ENCODE results near the gene TSPAN8. TPM values are rescaled to one million over a fixed set of nuclear protein-coding genes. Genes with fewer than 3 reads are reported as not detected.

The TSPAN8 gene
- total RNA-seq, 1 experiment from 2014 or later: 0.37 TPM

DNA sequence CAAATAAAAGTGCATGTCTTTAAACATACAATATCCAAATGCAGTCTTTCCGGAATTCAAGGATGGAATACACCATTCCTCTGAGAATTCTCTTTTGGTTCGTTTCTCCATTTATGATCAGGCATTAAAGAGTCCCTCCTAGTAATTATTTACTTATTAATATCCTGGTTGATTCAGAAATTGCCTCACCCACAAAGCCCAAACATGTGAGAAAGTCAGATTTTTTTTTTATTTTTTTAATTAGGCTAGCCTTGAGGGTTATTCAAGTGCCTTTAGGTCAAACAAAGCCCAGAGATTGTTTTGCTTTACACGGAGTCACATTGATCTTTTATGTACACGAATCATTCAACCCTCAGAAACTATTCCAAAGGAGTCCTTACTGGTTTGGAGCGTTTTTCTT lies 6.4 kb upstream of the TSPAN8 start (continued):
- TF ChIP-seq, protein P1, sequence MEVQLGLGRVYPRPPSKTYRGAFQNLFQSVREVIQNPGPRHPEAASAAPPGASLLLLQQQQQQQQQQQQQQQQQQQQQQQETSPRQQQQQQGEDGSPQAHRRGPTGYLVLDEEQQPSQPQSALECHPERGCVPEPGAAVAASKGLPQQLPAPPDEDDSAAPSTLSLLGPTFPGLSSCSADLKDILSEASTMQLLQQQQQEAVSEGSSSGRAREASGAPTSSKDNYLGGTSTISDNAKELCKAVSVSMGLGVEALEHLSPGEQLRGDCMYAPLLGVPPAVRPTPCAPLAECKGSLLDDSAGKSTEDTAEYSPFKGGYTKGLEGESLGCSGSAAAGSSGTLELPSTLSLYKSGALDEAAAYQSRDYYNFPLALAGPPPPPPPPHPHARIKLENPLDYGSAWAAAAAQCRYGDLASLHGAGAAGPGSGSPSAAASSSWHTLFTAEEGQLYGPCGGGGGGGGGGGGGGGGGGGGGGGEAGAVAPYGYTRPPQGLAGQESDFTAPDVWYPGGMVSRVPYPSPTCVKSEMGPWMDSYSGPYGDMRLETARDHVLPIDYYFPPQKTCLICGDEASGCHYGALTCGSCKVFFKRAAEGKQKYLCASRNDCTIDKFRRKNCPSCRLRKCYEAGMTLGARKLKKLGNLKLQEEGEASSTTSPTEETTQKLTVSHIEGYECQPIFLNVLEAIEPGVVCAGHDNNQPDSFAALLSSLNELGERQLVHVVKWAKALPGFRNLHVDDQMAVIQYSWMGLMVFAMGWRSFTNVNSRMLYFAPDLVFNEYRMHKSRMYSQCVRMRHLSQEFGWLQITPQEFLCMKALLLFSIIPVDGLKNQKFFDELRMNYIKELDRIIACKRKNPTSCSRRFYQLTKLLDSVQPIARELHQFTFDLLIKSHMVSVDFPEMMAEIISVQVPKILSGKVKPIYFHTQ (CRISPR knock-in tag; IDR thresholded peaks at IDR 0.05): no peak
- TF ChIP-seq ETV6 (CRISPR knock-in tag; IDR thresholded peaks at IDR 0.05): no peak
- no peak for TF ChIP-seq TEAD1 (CRISPR knock-in tag; IDR thresholded peaks at IDR 0.05)

DNA sequence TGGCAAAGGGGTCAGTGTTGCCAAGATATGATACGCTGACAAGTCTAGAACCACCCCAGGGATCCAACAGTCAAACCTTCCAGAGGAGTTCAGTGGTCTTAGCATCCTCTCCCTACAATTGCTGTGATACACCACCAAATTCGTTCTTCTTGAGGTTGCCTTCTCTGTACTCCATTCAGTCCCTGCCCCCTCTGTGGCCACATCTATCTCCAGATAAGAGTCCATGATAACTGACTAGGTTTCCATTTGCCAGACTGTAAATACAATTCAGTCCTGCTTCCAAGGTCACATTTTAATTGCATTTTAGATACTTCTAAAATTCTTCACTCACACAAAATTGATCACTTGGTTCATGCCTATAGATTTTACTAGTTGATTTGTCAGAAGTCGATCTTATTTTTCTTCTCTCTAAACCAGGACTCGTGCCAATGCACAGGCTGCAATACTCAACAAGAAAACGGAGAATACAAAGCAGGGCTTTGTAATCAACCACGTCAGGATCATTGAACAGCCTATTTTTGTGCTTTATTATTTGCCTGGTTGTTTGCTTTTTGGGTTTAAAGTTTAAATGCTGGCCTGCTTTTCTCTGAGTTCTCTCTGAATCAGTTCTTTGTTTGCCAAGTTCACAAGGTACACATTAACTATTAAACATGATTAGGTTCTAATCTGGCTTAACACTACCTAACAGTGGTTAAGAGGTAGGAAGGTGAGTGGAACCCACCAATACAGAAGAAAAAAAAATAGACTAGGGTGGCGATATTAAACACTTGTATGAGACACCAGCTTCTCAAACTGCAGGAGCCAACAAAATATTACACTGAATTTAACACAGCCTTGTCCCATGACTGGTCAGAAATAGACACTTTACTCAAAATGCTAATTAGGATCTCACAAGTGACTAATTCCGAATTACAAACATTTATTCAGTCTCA lies 5.3 kb upstream of the TSPAN8 start:
- Mint-ChIP-seq H3K27ac (no peak overlapping the region), H3K27me3 (ENCODE audit: low read depth) (no peaks in the 10 kb centered on the region), H3K9me3 (peaks cover 24% of the 10 kb centered on the region), H3K4me1 (peaks cover 5% of the 10 kb centered on the region), H3K36me3 (peaks cover 12% of the 10 kb centered on the region), H3K4me3 (no peak overlapping the region)
- TF ChIP-seq TEAD4 (CRISPR knock-in tag; IDR thresholded peaks at IDR 0.05): no peak
- no peak for DNase-seq (ENCODE audit: low spot score)
- POLR2A ChIA-PET: no interaction called here
- ATAC-seq: no peak
- CTCF ChIA-PET: no interaction called here

DNA sequence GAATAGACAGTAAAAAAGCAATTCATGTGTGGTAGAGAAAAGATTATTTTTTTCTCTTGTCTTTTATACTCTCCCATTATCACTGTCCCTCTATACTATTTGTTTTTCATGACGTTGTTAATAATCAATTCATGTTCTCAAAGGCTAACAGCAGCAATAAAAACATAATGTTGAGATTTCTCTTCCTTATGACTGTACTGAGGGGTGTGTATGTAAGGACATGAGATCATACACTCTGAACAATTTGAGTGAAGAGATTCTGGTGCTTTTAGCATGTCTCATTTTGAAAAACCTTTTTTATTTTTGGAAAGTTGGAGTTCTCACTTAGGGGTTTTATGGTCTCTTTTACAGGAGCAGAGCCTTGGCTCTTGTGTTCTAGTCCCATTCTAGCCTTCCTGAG lies 3.8 kb upstream of the TSPAN8 start:
- no peak overlapping the region for H3K4me3 Mint-ChIP-seq
- ATAC-seq: no peak
- H3K27ac Mint-ChIP-seq: no peak overlapping the region
- POLR2A ChIA-PET: no interaction called here
- TF ChIP-seq NR2C2 (CRISPR knock-in tag; IDR thresholded peaks at IDR 0.05): no peak
- TF ChIP-seq, protein P2, sequence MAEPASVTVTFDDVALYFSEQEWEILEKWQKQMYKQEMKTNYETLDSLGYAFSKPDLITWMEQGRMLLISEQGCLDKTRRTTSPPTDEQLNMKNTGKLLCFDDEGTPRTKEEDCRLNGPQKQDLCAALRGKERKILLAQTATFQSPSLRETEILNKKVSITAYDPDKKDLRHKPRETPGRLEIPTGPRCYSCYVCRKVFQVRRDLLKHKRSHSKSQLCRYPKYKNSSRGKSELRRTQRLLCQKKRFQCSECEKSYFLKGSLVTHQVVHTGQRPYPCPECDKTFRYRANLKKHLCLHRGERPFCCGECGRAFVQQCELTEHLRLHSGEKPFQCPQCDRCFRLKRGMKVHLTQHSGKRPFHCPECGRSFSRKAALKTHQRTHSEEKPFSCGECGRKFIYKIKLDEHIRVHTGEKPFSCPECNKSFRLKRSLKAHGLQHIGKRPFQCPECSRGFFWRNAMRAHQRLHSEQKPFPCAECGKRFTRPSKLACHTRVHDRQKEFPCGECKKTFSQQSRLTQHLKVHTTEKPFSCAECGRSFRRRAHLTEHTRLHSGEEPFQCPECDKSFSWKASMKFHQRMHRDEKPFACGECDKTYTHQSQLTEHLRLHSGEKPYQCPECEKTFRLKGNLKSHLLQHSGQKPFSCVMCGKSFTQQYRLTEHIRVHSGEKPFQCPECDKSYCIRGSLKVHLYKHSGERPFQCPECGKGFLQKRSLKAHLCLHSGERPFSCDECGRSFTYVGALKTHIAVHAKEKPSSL (CRISPR knock-in tag; conservative IDR thresholded peaks at IDR 0.05): no peak
- peaks cover 12% of the 10 kb centered on the region for H3K4me1 Mint-ChIP-seq
- peaks cover 12% of the 10 kb centered on the region for H3K9me3 Mint-ChIP-seq
- H3K27me3 Mint-ChIP-seq (ENCODE audit: low read depth): no peaks in the 10 kb centered on the region
- H3K36me3 Mint-ChIP-seq: peaks cover 6% of the 10 kb centered on the region; the same call in 1 of the 2 replicates
- CTCF ChIA-PET: no interaction called here
- DNase-seq (ENCODE audit: low spot score): no peak

DNA sequence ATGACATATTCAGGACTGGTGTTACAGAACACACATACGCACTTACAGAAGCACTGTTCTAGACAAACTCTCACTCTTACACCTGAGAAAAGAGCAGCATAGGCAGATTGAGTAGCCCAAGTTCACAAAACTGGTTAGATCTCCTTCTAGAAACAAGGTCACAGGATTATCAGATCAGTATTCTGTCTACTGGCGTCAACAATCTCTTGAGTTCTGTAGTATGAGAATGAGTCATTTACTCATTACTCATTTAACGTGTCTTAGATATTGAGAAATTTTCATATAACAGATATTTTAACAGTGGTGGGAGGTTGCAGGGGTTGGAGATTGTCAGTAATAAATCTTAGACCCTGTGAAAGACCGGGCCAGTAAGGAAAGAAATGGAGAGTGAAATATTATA lies 2.8 kb upstream of the TSPAN8 start:
- Mint-ChIP-seq H3K27me3 (ENCODE audit: low read depth) (no peaks in the 10 kb centered on the region), H3K4me1 (peaks cover 12% of the 10 kb centered on the region), H3K36me3 (peaks cover 5% of the 10 kb centered on the region; the same call in 1 of the 2 replicates), H3K4me3 (no peak overlapping the region), H3K27ac (no peak overlapping the region), H3K9me3 (peaks cover 9% of the 10 kb centered on the region)
- ChIA-PET POLR2A (no interaction called here), CTCF (no interaction called here)
- DNase-seq (ENCODE audit: low spot score): no peak
- ATAC-seq: no peak
- TF ChIP-seq ZNF396 (CRISPR knock-in tag; IDR thresholded peaks at IDR 0.05; ENCODE audit: borderline replicate concordance): no peak
- TF ChIP-seq OVOL2 (CRISPR knock-in tag; IDR thresholded peaks at IDR 0.05; ENCODE audit: borderline replicate concordance): no peak
- no peak for TF ChIP-seq NFATC4 (CRISPR knock-in tag; IDR thresholded peaks at IDR 0.05)
- no peak for TF ChIP-seq FOXP1 (CRISPR knock-in tag; IDR thresholded peaks at IDR 0.05; ENCODE audit: borderline replicate concordance)
- no peak for TF ChIP-seq ZNF219 (CRISPR knock-in tag; IDR thresholded peaks at IDR 0.05; ENCODE audit: borderline replicate concordance)
- TF ChIP-seq NFE2L1 (CRISPR knock-in tag; IDR thresholded peaks at IDR 0.05): no peak
- TF ChIP-seq HMGA2 (CRISPR knock-in tag; IDR thresholded peaks at IDR 0.05): no peak
- no peak for TF ChIP-seq MXD4 (CRISPR knock-in tag; IDR thresholded peaks at IDR 0.05; ENCODE audit: borderline replicate concordance)
- TF ChIP-seq ATF1 (CRISPR knock-in tag; IDR thresholded peaks at IDR 0.05): no peak
- TF ChIP-seq NR2C2 (CRISPR knock-in tag; IDR thresholded peaks at IDR 0.05): no peak

Data from WTC11 (cell line).